Esophagus mucosa (tissue), 1 donor: ENCODE results near the gene PLEKHM3. TPM values are rescaled to one million over a fixed set of nuclear protein-coding genes. Genes with fewer than 3 reads are reported as not detected.

Experiments
- ATAC-seq: fragments of 200-7000 bp; cut with Tn5 transposase; one replicate; pipeline ENCODE4 v1.9.1; 2020
- total RNA-seq: library from RNA; stranded (reverse); gene quantifications from one replicate; pipeline ENCODE4 v1.2.4, GENCODE V29; 2023
- donor health status: DM: yes; HTN: yes; CAD: no.

The PLEKHM3 gene
- total RNA-seq, 1 donor from 2014 or later = 4.7 TPM

DNA sequence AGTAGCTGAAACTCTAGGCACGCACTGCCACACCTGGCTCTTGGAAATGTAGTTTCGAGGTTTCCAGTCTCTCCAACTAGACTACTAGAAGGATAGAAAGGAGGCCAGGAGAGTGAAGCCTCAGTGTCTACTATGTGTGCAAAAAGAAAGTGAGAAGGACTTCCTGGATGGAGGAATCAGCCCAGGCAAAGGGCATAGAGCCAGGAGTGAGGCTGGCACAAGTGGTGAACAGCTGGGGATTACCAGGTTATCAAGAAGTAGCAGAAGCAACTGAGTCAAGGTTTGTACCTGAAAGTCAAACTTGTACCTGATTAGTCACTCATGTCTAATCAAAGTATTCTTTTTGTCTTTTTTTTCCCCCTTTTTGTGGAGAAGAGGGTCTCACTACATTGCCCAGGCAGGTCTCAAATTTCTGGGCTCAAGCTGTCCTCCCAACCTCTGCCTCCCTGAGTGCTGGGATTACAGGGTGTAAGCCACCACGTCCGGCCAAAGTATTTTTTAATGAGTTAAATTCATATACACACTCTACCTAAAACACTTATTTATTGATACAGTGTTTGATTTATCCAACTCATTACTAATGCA, 246.9 kb downstream of the PLEKHM3 start:
- ATAC-seq = no peak

- no peak for ATAC-seq
Observed at GRCh38 chr2:207777124-207777523, 248.2 kb downstream of the PLEKHM3 start.

DNA sequence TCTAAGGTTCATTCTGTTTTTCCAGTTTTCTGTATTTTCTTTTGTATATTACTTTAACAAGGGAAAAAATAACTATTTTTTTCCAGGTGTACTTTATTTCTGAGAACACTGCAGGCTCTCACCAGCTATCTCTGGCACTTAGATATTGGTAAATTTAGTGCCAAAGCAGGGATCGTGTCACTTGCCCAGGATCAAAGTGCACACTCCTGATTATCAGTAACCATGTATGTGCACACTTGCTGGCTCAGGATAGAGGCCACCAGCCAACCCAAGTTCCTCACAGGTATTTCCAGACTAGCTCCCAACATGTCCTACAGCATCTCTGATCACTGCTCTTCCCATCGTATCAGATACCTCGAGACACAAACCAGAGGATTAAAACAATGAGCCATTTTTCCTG, 249.9 kb downstream of the PLEKHM3 start:
- no peak for ATAC-seq

GRCh38 chr2:207772844-207773205, 252.5 kb downstream of the PLEKHM3 start:
- no peak for ATAC-seq

DNA sequence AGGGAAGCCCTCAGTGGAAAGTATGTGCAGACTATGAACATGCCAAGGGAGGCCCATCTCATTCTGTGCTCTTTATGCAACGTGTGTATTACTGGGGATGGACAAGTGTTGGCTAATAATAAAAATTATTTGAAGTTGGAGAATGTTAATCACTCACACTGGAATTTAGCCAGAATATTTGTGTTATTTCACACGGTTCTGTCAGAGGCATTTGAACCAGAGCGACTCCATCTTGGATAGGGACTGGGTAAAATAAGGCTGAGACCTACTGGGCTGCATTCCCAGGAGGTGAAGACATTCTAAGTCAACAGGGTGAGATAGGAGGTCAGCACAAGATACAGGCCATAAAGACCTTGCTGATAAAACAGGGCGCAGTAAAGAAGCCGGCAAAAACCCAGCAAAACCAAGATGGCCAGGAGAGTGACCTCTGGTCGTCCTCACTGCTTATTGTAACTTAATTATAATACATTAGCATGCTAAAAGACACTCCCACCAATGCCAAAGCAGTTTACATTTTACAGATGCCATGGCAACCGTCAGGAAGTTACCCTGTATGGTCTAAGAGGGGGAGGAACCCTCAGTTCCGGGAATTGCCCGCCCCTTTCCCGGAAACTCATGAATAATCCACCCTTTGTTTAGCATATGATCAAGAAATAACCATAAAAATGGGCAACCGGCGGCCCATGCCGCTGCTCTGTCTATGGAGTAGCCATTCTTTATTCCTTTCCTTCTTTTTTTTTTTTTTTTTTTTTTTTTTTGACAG, 253.1 kb downstream of the PLEKHM3 start:
- no peak for ATAC-seq

DNA sequence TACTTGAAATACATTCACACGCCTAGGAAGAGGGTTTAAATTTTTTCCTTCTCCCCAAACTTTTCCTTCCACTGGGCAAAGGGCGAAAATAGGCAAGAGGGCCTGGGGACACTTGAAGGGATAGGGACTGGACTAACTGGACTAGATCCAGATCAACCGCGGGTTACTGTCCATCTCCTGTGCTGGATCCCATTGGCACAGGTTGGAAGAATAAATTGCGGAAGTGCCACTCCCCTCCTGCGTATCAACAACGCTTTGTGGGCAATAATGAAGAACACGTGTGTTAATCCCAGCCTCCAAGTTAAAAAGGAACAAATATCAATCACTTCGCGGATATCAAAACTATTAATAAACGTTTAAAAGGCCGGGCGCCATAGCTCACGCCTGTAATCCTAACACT, 253.9 kb downstream of the PLEKHM3 start:
- no peak for ATAC-seq

Other genes with a start within 250 kb of the PLEKHM3 start
- not detected for gene CRYGD, start 99.0 kb upstream of the PLEKHM3 start, total RNA-seq
- gene CRYGC, start 104.3 kb upstream of the PLEKHM3 start, total RNA-seq = not detected
- gene CRYGB, start 120.6 kb upstream of the PLEKHM3 start, total RNA-seq = not detected
- gene CRYGA, start 138.1 kb upstream of the PLEKHM3 start, total RNA-seq = not detected
- not detected for gene C2orf80, start 164.5 kb upstream of the PLEKHM3 start, total RNA-seq
- 179 TPM for gene IDH1, start 229.5 kb upstream of the PLEKHM3 start, total RNA-seq
- 12.0 TPM for gene PIKFYVE, start 240.7 kb upstream of the PLEKHM3 start, total RNA-seq